Measurements from ENCODE around the gene NOP14.
"Not testable (repeated sequence)": the region's sequence is repeated elsewhere in the genome, so short reads cannot be mapped to it uniquely, and the experiment has no call there.

NOP14 gene

GRCh38 chr4:2930135-2930757 is 33.0 kb downstream of the NOP14 start:
- DNase-seq: no peak

- DNase-seq: no peak
Measured at GRCh38 chr4:2929469-2929868, 33.7 kb downstream of the NOP14 start.

GRCh38 chr4:2928242-2929176 is 34.7 kb downstream of the NOP14 start:
- no peak for DNase-seq

GRCh38 chr4:2927696-2928075 is 35.5 kb downstream of the NOP14 start:
- DNase-seq: no peak

GRCh38 chr4:2927016-2927695 is 36.0 kb downstream of the NOP14 start:
- DNase-seq: no peak

GRCh38 chr4:2925931-2926860 is 37.0 kb downstream of the NOP14 start:
- no peak for DNase-seq

- no peak for DNase-seq
Measured at GRCh38 chr4:2925496-2925895, 37.7 kb downstream of the NOP14 start.

- no peak for DNase-seq
Measured at GRCh38 chr4:2924765-2925301, 38.4 kb downstream of the NOP14 start.

GRCh38 chr4:2924286-2924685 is 38.9 kb downstream of the NOP14 start:
- DNase-seq: no peak

GRCh38 chr4:2923668-2924173 is 39.5 kb downstream of the NOP14 start:
- no peak for DNase-seq

- DNase-seq: peak; percentile 20
Measured at GRCh38 chr4:2923141-2923551, 40.1 kb downstream of the NOP14 start.

- peak; percentile 59 for DNase-seq
Measured at GRCh38 chr4:2922453-2923101, 40.6 kb downstream of the NOP14 start.

- not testable (repeated sequence) for DNase-seq
Measured at GRCh38 chr4:2918714-2919113, 44.5 kb downstream of the NOP14 start.

GRCh38 chr4:2918300-2918699 is 44.9 kb downstream of the NOP14 start:
- DNase-seq: not testable (repeated sequence)

GRCh38 chr4:2916696-2917095 is 46.5 kb downstream of the NOP14 start:
- DNase-seq: not testable (repeated sequence)

- DNase-seq: no peak
Measured at GRCh38 chr4:2915789-2916188, 47.4 kb downstream of the NOP14 start.

- DNase-seq: no peak
Measured at GRCh38 chr4:2914256-2915126, 48.7 kb downstream of the NOP14 start.

- no peak for DNase-seq
Measured at GRCh38 chr4:2913168-2913567, 50.0 kb downstream of the NOP14 start.

GRCh38 chr4:2911868-2912267 is 51.3 kb downstream of the NOP14 start:
- no peak for DNase-seq

- DNase-seq: no peak
Measured at GRCh38 chr4:2910409-2910808, 52.8 kb downstream of the NOP14 start.
